NK-92 (cell line): ENCODE results near the gene CTTN.

Experiments
- DNase-seq: peaks from one replicate; lab custom pipeline; 2025; ENCODE audit not compliant: unreplicated experiment; lab: John Stamatoyannopoulos, UW

Gene CTTN

DNA sequence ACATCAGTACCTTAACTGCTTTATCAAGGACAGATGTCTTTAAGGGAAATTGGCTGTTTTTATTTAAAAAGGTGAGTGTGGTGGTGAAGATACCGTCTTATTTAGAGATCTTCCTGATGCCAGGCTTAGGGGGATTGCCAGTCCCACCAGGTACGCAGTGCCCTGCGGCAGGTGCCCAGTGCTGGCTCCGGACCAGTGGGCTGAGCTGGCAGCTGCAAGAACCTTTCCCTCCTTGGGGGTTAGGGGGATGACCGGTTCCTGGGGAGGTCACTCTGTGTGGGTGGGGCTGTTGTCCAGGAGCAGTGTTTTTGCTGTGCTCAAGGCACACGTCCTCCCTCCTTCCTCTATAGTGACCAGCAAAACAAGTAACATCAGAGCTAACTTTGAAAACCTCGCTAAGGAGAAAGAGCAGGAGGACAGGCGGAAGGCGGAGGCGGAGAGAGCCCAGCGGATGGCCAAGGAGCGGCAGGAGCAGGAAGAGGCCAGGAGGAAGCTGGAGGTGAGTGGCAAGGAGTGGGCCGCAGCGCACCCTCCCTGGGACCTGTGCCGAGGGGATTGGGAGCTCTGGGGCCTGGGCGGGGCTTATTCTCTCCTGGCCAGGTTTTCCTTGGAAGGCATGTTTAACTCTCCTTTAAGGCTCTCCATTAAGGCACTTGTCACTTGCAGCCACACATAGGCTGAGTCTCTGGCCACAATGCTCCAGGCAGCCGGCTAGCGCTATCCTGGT lies 30.5 kb downstream of the CTTN start:
- no peak for DNase-seq

DNA sequence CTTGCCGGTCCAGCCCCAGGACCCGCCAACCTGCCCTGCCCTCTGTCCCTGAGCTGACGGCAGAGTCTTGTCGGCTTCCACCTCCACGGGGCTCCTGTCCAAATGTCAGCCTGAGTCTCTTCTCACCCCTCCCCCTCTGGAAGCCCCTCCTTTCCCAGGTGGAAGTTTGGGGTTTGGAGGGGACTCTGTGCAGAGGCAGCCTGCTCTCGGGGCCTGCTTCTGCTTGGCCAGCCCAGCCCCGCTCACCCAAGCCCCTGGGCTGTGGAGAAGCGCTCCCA lies 31.0 kb downstream of the CTTN start:
- DNase-seq = no peak

DNA sequence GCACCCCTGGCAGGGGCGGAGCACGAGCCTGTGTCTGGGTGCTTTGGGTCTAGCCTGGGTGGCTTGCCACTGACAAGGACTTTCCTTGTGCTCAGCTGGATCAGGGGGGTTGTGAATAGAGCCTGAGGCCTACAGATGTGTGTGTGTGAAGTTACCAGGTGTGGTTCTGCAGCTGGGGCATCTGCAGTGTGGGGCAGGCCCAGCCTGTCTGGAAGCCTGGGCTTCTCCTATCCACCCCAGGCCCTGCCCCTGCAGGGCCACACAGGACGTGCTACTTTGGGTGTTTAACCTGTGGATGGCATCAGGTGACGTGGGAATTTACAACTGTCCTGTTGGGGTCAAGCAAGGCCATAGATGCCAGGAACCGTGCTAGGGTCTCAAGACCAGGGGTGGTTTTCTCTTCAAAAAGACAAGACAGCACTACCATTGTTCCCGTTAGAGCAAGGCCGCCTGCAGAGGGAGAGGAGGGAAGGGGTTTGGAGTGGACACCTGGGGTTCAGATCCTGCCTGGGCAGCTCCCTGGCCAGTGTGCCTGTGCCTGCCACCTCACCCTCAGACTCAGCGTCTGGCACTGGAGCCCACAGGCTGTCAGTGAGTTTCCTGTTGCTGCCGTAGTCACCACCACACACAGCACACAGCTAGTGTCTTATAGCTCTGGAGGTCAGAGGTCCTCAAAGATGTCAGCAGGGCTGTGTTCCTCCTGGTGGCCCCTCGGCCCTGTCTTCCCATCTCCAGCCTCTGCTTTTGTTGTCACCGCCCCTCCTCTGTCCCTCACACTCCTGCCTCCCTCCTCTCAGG lies 31.6 kb downstream of the CTTN start:
- DNase-seq = no peak

DNA sequence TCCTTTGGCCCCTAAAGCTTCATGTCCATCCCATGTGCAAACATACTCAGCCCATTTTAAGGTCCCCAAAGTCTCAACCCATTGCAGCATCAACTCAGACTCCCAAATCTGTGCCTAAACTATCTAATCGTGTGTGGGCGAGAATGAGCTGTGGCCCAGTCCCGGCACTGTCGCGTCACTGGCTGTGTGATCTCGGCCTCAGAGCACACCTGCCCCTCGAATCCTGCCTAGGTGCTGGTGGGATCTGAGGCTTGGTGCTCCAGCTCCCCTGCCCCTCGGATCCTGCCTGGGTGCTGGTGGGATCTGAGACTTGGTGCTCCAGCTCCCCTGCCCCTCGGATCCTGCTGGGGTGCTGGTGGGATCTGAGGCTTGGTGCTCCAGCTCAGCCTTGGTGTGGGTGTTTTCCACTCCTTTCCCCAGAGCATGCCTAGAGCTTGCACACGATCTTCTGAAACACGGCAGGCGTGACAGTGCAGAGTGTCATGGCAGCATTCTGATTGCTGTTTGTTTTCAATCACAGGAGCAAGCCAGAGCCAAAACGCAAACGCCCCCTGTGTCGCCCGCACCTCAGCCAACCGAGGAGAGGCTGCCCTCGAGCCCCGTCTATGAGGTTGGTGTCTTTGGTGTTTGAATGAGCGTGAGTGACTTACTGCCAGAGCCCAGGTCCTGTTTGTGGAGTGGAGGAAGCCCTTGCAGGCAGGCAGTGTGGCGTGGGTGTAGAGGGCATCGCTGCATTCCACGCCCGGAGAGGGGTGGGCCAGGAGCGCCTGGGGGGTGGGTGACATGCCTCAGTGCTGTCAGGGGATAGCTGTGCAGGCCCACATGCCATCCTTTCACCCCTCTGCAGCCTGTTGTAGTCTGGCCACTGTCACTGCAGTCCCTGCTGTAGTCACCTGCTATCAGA lies 32.6 kb downstream of the CTTN start:
- no peak for DNase-seq

DNA sequence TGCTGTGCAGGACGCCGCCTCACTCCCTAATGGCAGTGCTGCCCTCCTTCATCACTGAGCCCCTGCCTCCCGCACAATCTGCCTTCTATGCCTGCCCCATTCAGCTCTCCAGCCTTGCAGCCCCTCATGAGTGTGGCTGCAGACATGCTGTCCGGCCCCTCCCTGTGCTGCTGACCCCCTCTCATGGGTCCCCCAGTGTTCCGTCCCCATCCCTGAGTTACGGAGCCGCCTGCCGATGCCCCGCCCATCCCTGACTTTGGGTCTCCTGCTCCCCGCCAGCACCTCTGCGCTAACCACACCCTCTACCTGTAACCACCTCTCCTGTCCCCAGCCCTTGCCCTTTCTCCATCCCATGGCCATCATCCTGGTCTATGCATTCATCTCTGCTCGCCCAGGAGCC lies 33.3 kb downstream of the CTTN start:
- DNase-seq = no peak

DNA sequence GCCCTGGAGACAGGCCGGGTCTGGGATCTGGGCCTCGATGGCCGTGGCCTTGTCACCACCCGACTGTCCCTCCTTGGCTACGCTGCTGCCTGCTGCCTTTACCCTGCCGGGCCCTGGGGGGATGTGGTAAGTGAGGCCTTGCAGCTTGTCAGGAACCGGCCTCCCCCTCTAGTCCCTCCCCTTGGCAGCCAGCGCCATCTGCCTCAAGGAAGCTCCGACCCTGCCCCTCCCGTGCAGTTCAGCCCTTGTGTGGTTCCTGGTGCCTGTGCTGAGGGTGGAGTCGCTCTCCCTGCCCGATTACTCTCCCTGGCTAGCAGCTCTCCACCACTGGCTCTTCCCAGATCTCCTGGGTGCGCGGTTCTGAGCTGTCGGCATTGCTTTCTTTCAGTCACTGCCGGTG lies 33.7 kb downstream of the CTTN start:
- DNase-seq = no peak

DNA sequence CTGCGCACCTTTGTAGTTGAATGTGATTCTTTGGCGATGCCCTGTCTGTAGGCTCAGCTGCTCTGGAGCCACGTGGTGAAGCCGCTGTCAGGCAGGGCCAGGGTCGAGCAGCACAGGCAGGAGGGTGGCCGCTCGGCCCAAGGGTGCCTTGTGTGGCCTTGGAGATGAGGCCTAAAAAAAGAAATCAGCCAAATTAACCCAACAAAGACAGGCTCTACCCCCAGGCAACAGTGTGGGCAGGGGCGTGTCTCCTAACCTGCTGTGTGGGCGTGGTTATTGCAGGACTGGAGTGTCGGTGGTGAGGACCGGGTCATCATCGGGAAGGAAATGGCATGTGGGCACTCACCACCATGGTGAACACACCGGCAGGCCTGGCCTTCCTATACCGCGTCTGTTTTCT lies 34.3 kb downstream of the CTTN start:
- DNase-seq = no peak

DNA sequence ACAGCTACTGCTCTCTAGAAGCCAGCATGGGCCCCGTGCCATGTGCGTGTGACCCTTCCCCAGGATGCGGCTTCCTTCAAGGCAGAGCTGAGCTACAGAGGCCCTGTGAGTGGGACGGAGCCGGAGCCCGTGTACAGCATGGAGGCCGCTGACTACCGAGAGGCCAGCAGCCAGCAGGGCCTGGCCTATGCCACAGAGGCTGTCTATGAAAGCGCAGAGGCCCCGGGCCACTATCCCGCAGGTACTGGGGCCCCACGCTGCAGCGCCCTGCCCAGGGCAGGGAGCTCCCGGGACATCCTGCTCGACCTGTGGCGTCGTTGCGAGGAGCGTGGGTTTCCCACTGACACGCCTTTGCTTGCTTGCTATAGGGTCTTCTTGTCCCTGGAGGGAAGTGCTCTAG lies 34.7 kb downstream of the CTTN start:
- DNase-seq = no peak

DNA sequence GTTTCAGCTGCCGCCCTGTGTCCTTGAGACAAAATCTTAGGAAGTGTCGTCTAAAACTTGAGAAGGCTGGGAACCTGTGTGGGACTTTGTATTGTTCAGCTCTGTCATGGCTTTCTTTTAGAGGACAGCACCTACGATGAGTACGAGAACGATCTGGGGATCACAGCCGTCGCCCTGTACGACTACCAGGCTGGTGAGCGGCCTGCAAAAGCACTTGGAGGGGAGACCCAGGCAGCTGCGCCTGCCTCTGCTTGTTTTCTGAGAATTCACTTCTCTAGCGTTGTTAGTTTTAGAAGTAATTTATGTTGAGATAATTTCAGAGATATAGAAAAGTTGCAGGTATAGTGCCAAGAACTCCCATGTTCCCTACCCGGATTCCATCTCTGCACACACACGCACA lies 35.2 kb downstream of the CTTN start:
- no peak for DNase-seq

DNA sequence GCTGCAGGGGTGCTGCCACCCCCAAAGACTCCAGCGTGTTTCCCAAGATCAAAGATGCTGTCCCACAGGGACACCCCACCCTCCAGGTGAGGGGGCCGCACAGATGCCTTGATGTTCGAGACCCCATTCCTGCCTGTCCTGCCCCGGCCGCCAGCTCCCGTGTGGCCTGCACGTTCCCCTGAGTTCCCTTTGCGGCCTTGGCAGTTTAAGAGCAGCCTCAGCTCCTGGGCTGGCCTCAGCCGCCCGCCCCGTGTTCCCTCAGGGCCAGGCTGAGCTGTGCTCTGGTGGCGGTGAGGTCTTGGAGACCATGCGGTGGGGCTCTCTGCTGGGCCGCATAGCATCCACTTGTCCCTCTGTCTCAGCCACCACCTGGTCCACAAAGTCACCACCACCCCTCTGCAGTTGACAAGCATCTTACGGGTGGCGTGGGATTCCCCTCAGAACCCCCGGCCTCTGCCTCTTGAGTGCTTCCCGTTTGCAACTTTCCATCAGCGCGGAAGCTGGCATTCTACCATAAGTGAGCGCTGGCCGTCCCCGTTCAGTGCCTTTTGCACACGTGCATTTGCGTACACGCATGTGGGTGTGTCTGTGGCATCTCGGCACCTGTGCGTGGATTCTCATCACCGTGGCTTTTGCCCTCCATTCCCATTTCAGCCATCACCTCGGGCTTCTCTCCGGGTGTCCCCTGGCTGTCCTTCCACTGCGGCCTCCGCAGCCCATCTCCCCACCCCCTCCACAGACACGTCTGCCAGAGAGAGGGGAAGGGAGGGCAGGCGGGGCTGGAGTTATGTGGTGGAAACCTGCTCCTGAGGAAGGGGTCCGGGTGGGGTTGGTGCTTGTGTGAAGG lies 35.9 kb downstream of the CTTN start:
- DNase-seq = no peak

DNA sequence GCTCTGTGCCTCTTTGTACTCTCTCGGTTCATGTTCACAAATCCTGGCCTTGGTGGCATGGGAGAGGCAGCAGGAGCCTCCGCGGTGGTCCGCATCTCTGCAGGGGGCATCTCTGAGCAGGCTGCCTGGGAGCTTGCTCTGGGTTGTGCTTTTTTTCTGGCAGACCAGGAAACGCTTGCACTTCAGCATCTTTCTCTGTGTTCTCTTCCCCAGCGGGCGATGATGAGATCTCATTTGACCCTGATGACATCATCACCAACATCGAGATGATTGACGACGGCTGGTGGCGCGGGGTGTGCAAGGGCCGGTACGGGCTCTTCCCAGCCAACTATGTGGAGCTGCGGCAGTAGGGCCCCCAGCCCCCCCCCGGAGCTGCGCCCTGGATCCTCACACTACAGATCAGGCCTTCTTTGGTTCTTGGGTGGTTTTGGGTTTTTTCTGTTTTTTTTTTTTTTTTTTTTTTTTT lies 36.5 kb downstream of the CTTN start:
- DNase-seq = no peak

DNA sequence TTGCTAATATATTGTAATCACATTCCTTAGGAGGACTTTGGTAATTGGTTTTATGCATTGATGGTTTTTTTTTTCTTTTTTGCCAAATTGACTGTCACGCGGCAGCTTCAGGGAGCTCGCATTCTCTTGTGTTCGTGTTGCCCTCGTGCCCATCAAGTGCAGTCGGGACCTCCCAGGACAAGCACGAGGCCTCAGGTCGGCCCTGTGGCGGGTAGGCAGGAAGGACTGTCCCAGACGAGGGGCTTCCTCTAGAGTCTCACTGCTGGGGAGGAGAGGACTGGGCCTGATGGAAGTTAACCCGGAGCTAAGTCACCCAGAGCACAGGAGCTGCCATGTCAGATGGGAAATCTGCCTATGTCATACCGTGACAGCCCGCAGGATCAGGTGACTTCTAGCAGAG lies 37.0 kb downstream of the CTTN start:
- DNase-seq = no peak

DNA sequence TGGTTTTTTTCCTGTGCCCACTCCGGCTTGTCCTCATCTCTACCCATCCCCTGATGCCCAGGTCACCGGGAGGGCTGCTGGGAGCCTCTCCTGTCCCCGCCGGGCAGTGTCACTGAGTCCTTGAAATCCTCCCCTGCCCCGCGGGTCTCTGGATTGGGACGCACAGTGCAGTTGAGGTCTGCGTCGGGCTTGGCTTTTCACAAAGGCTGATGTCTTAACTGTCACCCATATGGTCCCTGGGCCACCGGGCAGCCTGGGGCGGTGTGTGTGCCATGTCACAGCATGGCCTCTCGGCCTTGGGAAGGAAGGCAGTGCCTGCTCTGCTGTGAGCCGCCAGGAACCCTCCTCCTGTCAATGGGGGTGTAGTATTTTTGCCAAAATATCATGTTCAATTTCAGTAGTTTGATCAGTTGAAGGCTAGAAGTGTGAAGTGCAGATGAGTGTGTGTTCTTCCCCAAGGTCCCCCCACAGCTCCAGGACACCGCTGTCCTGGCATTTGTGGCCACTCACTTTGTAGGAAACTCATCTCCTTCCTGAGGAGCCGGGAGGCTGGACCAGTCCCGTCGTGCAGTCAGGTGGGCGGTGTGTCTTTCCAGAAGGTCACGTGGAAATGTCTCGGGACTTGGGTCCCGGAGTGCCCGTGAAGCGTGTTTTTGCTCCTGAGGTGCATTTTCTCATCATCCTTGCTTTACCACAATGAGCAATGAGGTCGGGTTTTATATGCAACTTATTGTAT lies 37.6 kb downstream of the CTTN start:
- no peak for DNase-seq

DNA sequence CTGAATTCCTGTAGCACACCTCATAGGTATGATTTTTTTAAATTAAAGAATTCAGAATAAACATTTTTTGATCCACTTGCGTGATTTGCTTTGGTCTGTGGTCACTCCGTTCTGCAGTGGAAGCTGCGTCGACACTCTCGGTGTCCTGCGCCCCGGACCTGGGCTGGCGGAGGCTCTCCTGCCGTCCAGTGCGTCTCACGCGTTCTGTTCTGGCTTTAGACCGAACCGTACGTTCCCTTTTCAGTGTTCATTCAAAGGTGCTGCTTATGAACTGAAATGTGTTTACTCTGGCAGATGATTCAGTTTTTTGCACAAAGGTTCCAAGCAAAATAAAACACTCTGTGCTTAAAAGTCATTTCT lies 38.2 kb downstream of the CTTN start:
- DNase-seq = no peak

DNA sequence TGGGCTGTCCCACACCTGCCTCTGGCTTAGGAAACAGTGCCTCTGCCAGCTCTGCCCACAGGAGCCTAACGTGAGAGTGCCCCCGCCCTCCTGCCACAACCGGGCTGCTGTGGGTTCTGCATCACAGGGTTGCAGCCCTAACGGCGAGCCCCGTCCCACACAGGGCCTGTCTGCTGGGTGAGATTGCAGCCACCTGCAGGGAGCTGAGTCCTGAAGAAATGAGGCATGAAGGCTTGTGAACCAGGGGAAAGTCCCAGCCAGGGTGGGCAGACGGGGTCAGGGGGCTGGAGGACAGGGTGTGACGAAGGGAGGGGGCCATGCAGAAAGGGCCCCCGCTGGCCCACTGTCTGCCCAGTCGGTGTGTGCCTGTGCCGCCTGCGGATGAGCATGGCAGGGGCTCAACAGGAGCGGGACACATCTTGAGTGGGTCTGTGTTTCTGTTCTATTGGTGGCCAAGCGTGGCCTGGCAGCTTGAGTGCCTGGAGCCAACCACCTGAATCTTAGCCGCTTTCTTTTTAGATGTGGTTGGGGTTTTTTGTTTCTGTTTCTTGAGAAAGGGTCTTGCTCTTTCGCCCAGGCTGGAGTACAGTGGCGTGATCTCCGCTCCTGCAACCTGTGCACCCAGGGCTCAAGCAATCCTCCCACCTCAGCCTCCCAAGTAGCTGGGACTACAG lies 38.9 kb downstream of the CTTN start:
- no peak for DNase-seq

DNA sequence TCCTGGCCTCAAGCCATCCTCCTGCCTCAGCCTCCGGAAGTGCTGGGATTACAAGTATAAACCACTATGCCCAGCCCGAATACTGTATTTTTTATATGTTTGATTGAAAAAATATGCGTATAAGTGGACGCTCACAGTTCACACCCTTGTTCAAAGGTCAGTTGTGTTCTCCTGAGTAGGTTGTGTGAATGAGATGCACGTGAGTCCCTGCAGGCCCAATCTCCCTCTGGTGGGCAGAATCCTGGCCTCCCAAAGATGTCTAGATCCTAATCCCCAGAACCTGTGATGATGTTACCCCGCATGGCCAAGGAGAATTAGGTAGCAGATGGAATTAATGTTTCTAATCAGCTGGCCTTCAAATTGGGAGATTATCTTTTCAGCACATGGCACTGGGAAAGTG lies 41.9 kb downstream of the CTTN start:
- no peak for DNase-seq

DNA sequence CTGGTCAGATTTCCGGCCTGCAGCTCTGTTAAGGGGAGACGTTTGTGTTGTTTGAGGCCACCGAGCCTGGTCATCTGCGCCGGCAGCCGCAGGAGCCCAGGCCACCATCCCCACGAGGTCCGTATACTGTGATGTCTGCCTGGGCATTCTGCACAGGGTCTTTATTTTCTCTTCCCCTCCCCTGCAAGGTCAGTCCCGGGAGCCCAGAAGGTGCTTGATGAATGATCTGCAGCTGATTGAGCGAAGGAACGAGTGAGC lies 45.4 kb downstream of the CTTN start:
- no peak for DNase-seq

DNA sequence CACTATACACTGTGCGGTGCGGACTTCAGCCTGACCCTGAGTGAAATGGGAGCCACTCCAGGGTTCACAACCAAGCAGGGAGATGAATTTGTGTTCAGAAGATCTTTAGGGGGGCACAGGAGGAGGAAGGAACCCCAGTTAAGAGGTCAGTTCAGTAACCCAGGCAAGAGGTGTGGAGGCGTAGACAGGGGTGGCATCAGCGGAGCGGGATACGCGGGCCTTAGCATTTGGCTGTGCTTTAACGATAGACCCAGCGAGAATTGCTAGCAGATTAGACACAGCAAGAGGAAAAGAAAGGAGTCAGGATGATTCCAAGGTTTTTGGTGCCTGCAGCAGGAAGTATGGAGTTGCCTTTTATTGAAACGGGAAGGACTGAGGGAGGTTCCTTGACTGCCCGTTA lies 46.8 kb downstream of the CTTN start:
- no peak for DNase-seq

DNA sequence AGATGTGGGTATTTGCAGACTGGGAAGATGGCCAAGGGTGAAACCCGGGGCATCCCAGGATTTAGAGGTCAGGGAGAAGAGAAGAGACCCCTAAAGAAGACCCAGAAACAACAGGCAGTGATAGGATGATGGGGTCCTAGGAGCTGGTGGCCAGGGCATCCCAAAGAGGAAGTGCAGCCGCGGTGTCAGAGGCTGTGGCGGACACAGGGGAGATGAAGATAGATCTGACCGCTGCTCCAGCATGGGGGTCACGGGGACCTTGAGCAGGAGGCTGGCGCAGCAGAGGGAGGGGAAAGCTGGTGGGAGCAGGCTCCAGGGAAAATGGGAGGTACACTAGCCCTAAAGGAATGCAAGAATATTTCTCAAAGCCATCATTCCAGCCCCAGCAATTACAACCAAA lies 47.3 kb downstream of the CTTN start:
- no peak for DNase-seq

DNA sequence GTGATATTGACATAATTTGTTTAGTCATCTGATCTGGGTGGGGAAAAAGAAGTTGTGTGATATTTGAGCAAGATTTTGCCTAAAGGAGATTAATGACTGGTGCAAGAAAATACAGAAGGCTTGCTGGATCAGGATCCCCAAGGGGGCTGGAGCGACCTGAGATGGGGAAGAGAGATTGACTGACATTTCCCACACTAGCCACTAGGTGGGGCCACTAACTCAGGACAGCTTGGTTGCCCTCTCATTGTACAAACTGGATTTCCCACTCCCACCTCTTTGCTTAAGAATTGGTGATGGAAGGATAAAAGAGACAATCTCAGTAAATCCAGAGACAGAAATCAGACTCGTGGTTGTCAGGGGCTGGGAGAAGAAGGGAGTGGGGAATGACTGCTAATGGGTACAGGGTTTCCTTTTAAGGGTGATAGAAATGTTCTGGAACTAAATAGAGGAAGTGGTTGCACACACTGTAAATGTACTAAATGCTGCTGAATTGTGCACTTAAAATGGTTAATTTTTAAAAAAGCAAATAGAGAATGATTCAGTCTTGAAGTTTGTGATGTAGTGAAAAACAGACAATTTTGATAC lies 50.7 kb downstream of the CTTN start:
- no peak for DNase-seq
